Adrenal gland (tissue), 5 donors: Measurements from ENCODE around the gene CDYL2.

Experiments used
- CTCF ChIP-seq, 6 experiments: fragments of 450-650 bp in 4 of 6; fragments of 200-600 bp in 2 of 6; sonication (generic) in 1 of 6; IDR thresholded peaks; 1 replicate in 5 of 6; 2 replicates in 1 of 6; pipeline versions ENCODE4 v1.5.1 to v1.8.0; 2016 to 2021; ENCODE audit warnings: antibody characterized with exemption in 6 of 6, mild to moderate bottlenecking in 2 of 6, moderate library complexity in 1 of 6
- POLR2A ChIP-seq, 2 donors: fragments of 450-650 bp; IDR thresholded peaks; one replicate each; pipeline ENCODE4 v1.6.1; 2017; ENCODE audit warnings: antibody characterized with exemption in 2 of 2, mild to moderate bottlenecking in 2 of 2, moderate library complexity in 1 of 2
- donor health status: DM: no; HTN: no; CAD: no.

GRCh38 chr16:80827007-80827406 is 22.6 kb upstream of the CDYL2 start:
- TF ChIP-seq POLR2A (IDR thresholded peaks at IDR 0.05) (no peak), CTCF (IDR thresholded peaks at IDR 0.05) (no peak)
